ENCODE data around the gene TNRC18.

TNRC18 gene

GRCh38 chr7:5436003-5436678 is 12.5 kb upstream of the TNRC18 start:
- no peak for TF ChIP-seq TCF4 (CRISPR knock-in tag; IDR thresholded peaks at IDR 0.05; ENCODE audit: borderline replicate concordance)
- no peak for TF ChIP-seq CSDC2 (CRISPR knock-in tag; IDR thresholded peaks at IDR 0.05)
- TF ChIP-seq, protein P1, sequence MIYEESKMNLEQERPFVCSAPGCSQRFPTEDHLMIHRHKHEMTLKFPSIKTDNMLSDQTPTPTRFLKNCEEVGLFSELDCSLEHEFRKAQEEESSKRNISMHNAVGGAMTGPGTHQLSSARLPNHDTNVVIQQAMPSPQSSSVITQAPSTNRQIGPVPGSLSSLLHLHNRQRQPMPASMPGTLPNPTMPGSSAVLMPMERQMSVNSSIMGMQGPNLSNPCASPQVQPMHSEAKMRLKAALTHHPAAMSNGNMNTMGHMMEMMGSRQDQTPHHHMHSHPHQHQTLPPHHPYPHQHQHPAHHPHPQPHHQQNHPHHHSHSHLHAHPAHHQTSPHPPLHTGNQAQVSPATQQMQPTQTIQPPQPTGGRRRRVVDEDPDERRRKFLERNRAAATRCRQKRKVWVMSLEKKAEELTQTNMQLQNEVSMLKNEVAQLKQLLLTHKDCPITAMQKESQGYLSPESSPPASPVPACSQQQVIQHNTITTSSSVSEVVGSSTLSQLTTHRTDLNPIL (CRISPR knock-in tag; IDR thresholded peaks at IDR 0.05; ENCODE audit: low read depth), result no peak
- no peak for TF ChIP-seq ZC3H10 (CRISPR knock-in tag; IDR thresholded peaks at IDR 0.05)
- no peak for TF ChIP-seq ZNF8 (CRISPR knock-in tag; IDR thresholded peaks at IDR 0.05)
- TF ChIP-seq, protein P2, sequence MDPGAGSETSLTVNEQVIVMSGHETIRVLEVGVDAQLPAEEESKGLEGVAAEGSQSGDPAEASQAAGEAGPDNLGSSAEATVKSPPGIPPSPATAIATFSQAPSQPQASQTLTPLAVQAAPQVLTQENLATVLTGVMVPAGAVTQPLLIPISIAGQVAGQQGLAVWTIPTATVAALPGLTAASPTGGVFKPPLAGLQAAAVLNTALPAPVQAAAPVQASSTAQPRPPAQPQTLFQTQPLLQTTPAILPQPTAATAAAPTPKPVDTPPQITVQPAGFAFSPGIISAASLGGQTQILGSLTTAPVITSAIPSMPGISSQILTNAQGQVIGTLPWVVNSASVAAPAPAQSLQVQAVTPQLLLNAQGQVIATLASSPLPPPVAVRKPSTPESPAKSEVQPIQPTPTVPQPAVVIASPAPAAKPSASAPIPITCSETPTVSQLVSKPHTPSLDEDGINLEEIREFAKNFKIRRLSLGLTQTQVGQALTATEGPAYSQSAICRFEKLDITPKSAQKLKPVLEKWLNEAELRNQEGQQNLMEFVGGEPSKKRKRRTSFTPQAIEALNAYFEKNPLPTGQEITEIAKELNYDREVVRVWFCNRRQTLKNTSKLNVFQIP (CRISPR knock-in tag; IDR thresholded peaks at IDR 0.05; ENCODE audit: borderline replicate concordance, low read depth), result no peak
- TF ChIP-seq, protein P3, sequence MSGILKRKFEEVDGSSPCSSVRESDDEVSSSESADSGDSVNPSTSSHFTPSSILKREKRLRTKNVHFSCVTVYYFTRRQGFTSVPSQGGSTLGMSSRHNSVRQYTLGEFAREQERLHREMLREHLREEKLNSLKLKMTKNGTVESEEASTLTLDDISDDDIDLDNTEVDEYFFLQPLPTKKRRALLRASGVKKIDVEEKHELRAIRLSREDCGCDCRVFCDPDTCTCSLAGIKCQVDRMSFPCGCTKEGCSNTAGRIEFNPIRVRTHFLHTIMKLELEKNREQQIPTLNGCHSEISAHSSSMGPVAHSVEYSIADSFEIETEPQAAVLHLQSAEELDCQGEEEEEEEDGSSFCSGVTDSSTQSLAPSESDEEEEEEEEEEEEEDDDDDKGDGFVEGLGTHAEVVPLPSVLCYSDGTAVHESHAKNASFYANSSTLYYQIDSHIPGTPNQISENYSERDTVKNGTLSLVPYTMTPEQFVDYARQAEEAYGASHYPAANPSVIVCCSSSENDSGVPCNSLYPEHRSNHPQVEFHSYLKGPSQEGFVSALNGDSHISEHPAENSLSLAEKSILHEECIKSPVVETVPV (CRISPR knock-in tag; IDR thresholded peaks at IDR 0.05), result no peak
- no peak for TF ChIP-seq ESRRG (CRISPR knock-in tag; IDR thresholded peaks at IDR 0.05)
- no peak for TF ChIP-seq ZNF565 (CRISPR knock-in tag; conservative IDR thresholded peaks at IDR 0.05; ENCODE audit: low read depth)
- no peak for TF ChIP-seq RARB (CRISPR knock-in tag; IDR thresholded peaks at IDR 0.05)
- TF ChIP-seq ARNTL (CRISPR knock-in tag; IDR thresholded peaks at IDR 0.05; ENCODE audit: borderline replicate concordance, low read depth), result no peak
- TF ChIP-seq, protein P4, sequence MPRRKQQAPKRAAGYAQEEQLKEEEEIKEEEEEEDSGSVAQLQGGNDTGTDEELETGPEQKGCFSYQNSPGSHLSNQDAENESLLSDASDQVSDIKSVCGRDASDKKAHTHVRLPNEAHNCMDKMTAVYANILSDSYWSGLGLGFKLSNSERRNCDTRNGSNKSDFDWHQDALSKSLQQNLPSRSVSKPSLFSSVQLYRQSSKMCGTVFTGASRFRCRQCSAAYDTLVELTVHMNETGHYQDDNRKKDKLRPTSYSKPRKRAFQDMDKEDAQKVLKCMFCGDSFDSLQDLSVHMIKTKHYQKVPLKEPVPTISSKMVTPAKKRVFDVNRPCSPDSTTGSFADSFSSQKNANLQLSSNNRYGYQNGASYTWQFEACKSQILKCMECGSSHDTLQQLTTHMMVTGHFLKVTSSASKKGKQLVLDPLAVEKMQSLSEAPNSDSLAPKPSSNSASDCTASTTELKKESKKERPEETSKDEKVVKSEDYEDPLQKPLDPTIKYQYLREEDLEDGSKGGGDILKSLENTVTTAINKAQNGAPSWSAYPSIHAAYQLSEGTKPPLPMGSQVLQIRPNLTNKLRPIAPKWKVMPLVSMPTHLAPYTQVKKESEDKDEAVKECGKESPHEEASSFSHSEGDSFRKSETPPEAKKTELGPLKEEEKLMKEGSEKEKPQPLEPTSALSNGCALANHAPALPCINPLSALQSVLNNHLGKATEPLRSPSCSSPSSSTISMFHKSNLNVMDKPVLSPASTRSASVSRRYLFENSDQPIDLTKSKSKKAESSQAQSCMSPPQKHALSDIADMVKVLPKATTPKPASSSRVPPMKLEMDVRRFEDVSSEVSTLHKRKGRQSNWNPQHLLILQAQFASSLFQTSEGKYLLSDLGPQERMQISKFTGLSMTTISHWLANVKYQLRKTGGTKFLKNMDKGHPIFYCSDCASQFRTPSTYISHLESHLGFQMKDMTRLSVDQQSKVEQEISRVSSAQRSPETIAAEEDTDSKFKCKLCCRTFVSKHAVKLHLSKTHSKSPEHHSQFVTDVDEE (CRISPR knock-in tag; IDR thresholded peaks at IDR 0.05), result no peak
- no peak for TF ChIP-seq ZNF70 (CRISPR knock-in tag; IDR thresholded peaks at IDR 0.05)
- TF ChIP-seq GLIS3 (CRISPR knock-in tag; IDR thresholded peaks at IDR 0.05), result no peak
- no peak for ATAC-seq

DNA sequence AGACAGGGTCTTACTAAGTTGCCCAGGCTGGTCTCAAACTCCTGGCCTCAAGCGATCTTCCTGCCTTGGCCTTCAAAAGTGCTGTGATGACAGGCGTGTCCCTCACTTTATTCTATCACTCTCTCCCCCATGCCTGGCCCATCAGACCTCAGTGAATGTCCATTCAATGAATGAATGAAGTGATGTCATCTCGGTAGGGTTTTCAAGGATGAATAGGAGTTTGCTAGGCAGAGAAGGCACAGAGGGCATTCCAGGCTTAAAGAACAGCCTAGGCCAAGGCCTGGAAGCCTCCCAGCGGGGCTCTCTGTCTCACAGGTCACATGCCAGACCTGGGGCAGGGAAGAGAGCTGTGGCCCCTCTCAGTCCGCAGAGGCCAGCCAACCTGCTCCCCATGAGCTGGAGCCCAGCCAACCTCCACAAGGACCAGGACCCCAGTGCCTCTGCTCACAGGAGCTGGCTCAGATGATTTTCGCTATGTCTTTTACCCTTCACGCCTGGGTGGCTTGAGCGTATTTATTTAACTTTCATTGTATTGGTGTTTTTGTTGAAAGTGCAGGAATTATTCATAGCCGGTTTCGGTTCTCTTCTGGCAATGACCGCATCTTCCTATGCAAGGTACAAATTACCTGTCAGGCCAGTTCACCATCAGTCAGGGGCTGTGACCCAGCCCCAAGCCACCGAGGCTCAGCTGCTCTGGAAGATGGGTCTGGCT is 11.8 kb upstream of the TNRC18 start:
- TF ChIP-seq ZFP3 (CRISPR knock-in tag; IDR thresholded peaks at IDR 0.05) (peak; percentile 99), ESRRG (CRISPR knock-in tag; IDR thresholded peaks at IDR 0.05) (no peak)
- ATAC-seq, result no peak

GRCh38 chr7:5433181-5433580 is 9.5 kb upstream of the TNRC18 start:
- no peak for ATAC-seq
- no peak for TF ChIP-seq ISL1 (CRISPR knock-in tag; IDR thresholded peaks at IDR 0.05)
- TF ChIP-seq, protein P2 (CRISPR knock-in tag; IDR thresholded peaks at IDR 0.05; ENCODE audit: borderline replicate concordance, low read depth), result no peak
- TF ChIP-seq CSDC2 (CRISPR knock-in tag; IDR thresholded peaks at IDR 0.05), result no peak
- TF ChIP-seq OSR1 (CRISPR knock-in tag; IDR thresholded peaks at IDR 0.05), result no peak
- no peak for TF ChIP-seq GLIS3 (CRISPR knock-in tag; IDR thresholded peaks at IDR 0.05)
- no peak for TF ChIP-seq ZC3H10 (CRISPR knock-in tag; IDR thresholded peaks at IDR 0.05)
- no peak for TF ChIP-seq ESRRG (CRISPR knock-in tag; IDR thresholded peaks at IDR 0.05)
- no peak for TF ChIP-seq PPARA (CRISPR knock-in tag; IDR thresholded peaks at IDR 0.05; ENCODE audit: borderline replicate concordance)
- TF ChIP-seq ZFP30 (CRISPR knock-in tag; IDR thresholded peaks at IDR 0.05), result no peak
- TF ChIP-seq, protein P1 (CRISPR knock-in tag; IDR thresholded peaks at IDR 0.05; ENCODE audit: low read depth), result no peak
- no peak for TF ChIP-seq RARB (CRISPR knock-in tag; IDR thresholded peaks at IDR 0.05)
- TF ChIP-seq ZNF8 (CRISPR knock-in tag; IDR thresholded peaks at IDR 0.05), result no peak
- TF ChIP-seq BACH2 (CRISPR knock-in tag; IDR thresholded peaks at IDR 0.05; ENCODE audit: borderline replicate concordance), result no peak
